ENCODE measurements around the gene CAMSAP2.

DNA sequence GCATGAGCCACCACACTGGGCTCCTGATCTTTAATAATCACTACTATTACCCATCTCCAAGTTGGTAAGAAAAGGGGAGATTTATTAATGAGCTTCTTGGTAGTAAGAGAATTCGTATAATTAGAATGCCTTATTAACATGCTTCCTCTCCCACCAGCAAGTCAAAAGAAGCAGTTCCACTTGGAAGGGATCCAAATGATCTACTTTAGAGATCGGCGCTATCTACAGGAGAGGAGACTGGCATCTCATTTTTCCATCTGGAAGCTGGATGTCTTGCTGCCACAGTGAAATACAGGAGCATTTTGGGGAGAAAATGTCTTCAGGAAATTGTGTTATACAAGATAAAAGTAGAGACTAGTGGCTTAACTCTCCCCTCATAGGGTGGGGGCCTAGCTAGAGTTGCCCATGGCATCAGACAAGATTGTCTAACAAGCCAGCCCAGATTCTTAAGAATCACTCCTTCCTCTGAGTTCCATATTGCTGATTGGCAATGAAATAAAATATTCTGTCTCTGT, 33.6 kb upstream of the CAMSAP2 start:
- TF ChIP-seq, protein P1, sequence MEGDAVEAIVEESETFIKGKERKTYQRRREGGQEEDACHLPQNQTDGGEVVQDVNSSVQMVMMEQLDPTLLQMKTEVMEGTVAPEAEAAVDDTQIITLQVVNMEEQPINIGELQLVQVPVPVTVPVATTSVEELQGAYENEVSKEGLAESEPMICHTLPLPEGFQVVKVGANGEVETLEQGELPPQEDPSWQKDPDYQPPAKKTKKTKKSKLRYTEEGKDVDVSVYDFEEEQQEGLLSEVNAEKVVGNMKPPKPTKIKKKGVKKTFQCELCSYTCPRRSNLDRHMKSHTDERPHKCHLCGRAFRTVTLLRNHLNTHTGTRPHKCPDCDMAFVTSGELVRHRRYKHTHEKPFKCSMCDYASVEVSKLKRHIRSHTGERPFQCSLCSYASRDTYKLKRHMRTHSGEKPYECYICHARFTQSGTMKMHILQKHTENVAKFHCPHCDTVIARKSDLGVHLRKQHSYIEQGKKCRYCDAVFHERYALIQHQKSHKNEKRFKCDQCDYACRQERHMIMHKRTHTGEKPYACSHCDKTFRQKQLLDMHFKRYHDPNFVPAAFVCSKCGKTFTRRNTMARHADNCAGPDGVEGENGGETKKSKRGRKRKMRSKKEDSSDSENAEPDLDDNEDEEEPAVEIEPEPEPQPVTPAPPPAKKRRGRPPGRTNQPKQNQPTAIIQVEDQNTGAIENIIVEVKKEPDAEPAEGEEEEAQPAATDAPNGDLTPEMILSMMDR (IDR thresholded peaks at IDR 0.05 in 2 of 3, conservative IDR thresholded peaks at IDR 0.05 in 1 of 3; ENCODE audit: borderline replicate concordance in 1 of 3, insufficient read depth in 1 of 3, low read depth in 2 of 3, low read length in 2 of 3): no peak
- TF ChIP-seq POLR2AphosphoS5 (IDR thresholded peaks at IDR 0.05; ENCODE audit: low read depth, low read length): no peak
- TF ChIP-seq CEBPB (IDR thresholded peaks at IDR 0.05; ENCODE audit: low read depth): no peak
